Measurements from ENCODE around the gene RITA1. TPM values are rescaled to one million over a fixed set of nuclear protein-coding genes. Genes with fewer than 3 reads are reported as not detected.

Gene RITA1
- total RNA-seq, 1 donor, result 22.4 TPM

- Histone ChIP-seq H3K4me2 (ENCODE audit: insufficient read depth, low read length) (no peak overlapping the region), H3K27me3 (ENCODE audit: insufficient read depth, low read length) (no peaks in the 10 kb centered on the region), H3K4me3 (ENCODE audit: insufficient read depth, low read length) (no peak overlapping the region), H3K4me1 (ENCODE audit: insufficient read depth, low read length) (peaks cover 26% of the 10 kb centered on the region), H3K36me3 (ENCODE audit: insufficient read depth, low read length) (peaks cover 16% of the 10 kb centered on the region), H3K9me3 (ENCODE audit: low read depth, low read length) (no peaks in the 10 kb centered on the region), H4K20me1 (ENCODE audit: insufficient read depth, low read length) (peaks cover 4% of the 10 kb centered on the region), H3K27ac (ENCODE audit: low read depth, low read length) (no peak overlapping the region), H2AFZ (ENCODE audit: low read length) (no peak overlapping the region), H3K79me2 (ENCODE audit: insufficient read depth, low read length) (peaks cover 13% of the 10 kb centered on the region)
- no peak for TF ChIP-seq CTCF (IDR thresholded peaks at IDR 0.05; ENCODE audit: extremely low read depth, low read depth, low read length)
- DNase-seq (ENCODE audit: insufficient read length, low spot score, missing footprints), result no peak
Observed at GRCh38 chr12:113191227-113191626, 5.7 kb downstream of the RITA1 start.

- Histone ChIP-seq H3K27ac (ENCODE audit: low read depth, low read length) (peak overlapping the region; percentile 89), H3K36me3 (ENCODE audit: insufficient read depth, low read length) (peaks cover 7% of the 10 kb centered on the region), H3K9me3 (ENCODE audit: low read depth, low read length) (no peaks in the 10 kb centered on the region), H3K4me1 (ENCODE audit: insufficient read depth, low read length) (peaks cover 25% of the 10 kb centered on the region), H3K4me3 (ENCODE audit: insufficient read depth, low read length) (no peak overlapping the region), H4K20me1 (ENCODE audit: insufficient read depth, low read length) (no peaks in the 10 kb centered on the region), H2AFZ (ENCODE audit: low read length) (peak overlapping the region; percentile 49), H3K4me2 (ENCODE audit: insufficient read depth, low read length) (peak overlapping the region; percentile 62), H3K27me3 (ENCODE audit: insufficient read depth, low read length) (no peaks in the 10 kb centered on the region), H3K79me2 (ENCODE audit: insufficient read depth, low read length) (no peaks in the 10 kb centered on the region)
- no peak for TF ChIP-seq CTCF (IDR thresholded peaks at IDR 0.05; ENCODE audit: extremely low read depth, low read depth, low read length)
- DNase-seq (ENCODE audit: insufficient read length, low spot score, missing footprints), result peak; percentile 94
Observed at GRCh38 chr12:113194971-113195391, 9.5 kb downstream of the RITA1 start.

GRCh38 chr12:113195598-113195997, 10.1 kb downstream of the RITA1 start:
- no peak overlapping the region for H3K4me3 ChIP-seq (ENCODE audit: insufficient read depth, low read length)
- H3K27ac ChIP-seq (ENCODE audit: low read depth, low read length), result peak overlapping the region; percentile 89
- no peak for DNase-seq (ENCODE audit: insufficient read length, low spot score, missing footprints)
- no peak for TF ChIP-seq CTCF (IDR thresholded peaks at IDR 0.05; ENCODE audit: extremely low read depth, low read depth, low read length)
- H3K4me2 ChIP-seq (ENCODE audit: insufficient read depth, low read length), result no peak overlapping the region
- H2AFZ ChIP-seq (ENCODE audit: low read length), result no peak overlapping the region
- peaks cover 25% of the 10 kb centered on the region for H3K4me1 ChIP-seq (ENCODE audit: insufficient read depth, low read length)
- H3K27me3 ChIP-seq (ENCODE audit: insufficient read depth, low read length), result no peaks in the 10 kb centered on the region
- no peaks in the 10 kb centered on the region for H3K79me2 ChIP-seq (ENCODE audit: insufficient read depth, low read length)
- no peaks in the 10 kb centered on the region for H3K9me3 ChIP-seq (ENCODE audit: low read depth, low read length)
- H4K20me1 ChIP-seq (ENCODE audit: insufficient read depth, low read length), result no peaks in the 10 kb centered on the region
- H3K36me3 ChIP-seq (ENCODE audit: insufficient read depth, low read length), result peaks cover 7% of the 10 kb centered on the region

- no peaks in the 10 kb centered on the region for H3K9me3 ChIP-seq (ENCODE audit: low read depth, low read length)
- no peak overlapping the region for H3K4me3 ChIP-seq (ENCODE audit: insufficient read depth, low read length)
- H2AFZ ChIP-seq (ENCODE audit: low read length), result no peak overlapping the region
- no peak overlapping the region for H3K27ac ChIP-seq (ENCODE audit: low read depth, low read length)
- DNase-seq (ENCODE audit: insufficient read length, low spot score, missing footprints), result no peak
- no peaks in the 10 kb centered on the region for H3K79me2 ChIP-seq (ENCODE audit: insufficient read depth, low read length)
- H4K20me1 ChIP-seq (ENCODE audit: insufficient read depth, low read length), result no peaks in the 10 kb centered on the region
- peaks cover 25% of the 10 kb centered on the region for H3K4me1 ChIP-seq (ENCODE audit: insufficient read depth, low read length)
- H3K36me3 ChIP-seq (ENCODE audit: insufficient read depth, low read length), result peaks cover 3% of the 10 kb centered on the region
- no peak overlapping the region for H3K4me2 ChIP-seq (ENCODE audit: insufficient read depth, low read length)
- TF ChIP-seq CTCF (IDR thresholded peaks at IDR 0.05; ENCODE audit: extremely low read depth, low read depth, low read length), result no peak
- H3K27me3 ChIP-seq (ENCODE audit: insufficient read depth, low read length), result no peaks in the 10 kb centered on the region
Observed at GRCh38 chr12:113196582-113196981, 11.1 kb downstream of the RITA1 start.

All from osteoblast (primary cell).